ENCODE data around the gene TOGARAM1.

Gene TOGARAM1

DNA sequence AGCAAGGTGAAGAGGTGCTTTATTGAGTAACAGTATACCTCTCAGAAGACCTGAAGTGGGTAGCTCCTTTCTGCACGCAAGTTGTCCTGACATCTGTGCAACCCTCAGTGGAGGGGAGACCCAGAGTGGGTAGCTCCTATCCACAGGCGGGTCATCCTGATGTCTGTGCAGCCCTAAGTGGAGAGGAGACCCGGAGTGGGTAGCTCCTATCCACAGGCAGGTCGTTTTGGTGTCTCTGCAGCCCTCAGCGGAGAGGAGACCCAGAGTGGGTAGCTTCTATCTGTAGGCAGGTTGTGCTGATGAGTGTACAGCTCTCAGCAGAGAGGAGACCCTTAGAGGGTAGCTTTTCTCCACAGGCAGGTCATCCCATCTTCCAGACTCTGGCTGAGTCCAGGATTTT is 76.9 kb downstream of the TOGARAM1 start:
- DNase-seq (ENCODE audit: low spot score): no peak
- TF ChIP-seq, protein P1, sequence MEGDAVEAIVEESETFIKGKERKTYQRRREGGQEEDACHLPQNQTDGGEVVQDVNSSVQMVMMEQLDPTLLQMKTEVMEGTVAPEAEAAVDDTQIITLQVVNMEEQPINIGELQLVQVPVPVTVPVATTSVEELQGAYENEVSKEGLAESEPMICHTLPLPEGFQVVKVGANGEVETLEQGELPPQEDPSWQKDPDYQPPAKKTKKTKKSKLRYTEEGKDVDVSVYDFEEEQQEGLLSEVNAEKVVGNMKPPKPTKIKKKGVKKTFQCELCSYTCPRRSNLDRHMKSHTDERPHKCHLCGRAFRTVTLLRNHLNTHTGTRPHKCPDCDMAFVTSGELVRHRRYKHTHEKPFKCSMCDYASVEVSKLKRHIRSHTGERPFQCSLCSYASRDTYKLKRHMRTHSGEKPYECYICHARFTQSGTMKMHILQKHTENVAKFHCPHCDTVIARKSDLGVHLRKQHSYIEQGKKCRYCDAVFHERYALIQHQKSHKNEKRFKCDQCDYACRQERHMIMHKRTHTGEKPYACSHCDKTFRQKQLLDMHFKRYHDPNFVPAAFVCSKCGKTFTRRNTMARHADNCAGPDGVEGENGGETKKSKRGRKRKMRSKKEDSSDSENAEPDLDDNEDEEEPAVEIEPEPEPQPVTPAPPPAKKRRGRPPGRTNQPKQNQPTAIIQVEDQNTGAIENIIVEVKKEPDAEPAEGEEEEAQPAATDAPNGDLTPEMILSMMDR (IDR thresholded peaks at IDR 0.05; ENCODE audit: extremely low read depth, missing control alignments): no peak

DNA sequence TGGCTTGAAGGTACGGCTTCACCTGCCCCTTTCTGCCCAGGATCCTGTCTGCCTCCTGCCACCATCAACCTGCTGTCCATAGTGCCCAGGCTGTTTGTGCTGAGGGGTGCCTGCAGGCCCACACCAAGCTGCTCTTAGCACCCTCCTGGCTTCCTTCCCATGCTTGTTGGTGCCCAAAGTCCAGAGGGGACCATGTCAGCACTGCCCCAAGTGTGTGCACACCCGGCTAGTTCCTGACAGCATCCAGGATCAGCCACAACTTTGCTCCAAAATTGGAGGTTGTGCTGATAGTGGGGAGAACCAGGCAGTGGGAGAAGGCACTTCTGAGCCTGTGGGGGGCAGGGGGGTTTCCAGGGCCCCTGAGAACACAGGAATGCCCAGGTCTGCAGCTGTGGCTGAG is 77.4 kb downstream of the TOGARAM1 start:
- no peak for DNase-seq (ENCODE audit: low spot score)
- TF ChIP-seq, protein P1 (IDR thresholded peaks at IDR 0.05; ENCODE audit: extremely low read depth, missing control alignments): no peak

DNA sequence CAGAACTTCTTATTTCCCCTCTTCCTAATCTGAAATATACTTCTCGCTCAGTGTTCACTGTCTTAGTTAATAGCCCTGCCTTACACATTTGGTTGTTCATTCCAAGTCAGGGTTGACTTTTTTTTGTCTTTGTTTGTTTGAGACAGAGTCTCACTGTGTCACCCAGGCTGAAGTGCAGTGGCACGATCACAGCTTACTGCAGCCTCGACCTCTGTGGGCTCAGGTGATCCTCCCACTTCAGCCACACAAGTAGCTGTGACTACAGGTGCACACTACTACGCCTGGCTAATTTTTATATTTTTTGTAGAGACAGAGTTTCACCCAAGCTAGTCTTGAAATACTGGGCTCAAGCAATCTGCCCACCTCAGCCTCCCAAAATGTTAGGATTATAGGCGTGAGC is 79.7 kb downstream of the TOGARAM1 start:
- TF ChIP-seq, protein P1 (IDR thresholded peaks at IDR 0.05; ENCODE audit: extremely low read depth, missing control alignments): no peak
- DNase-seq (ENCODE audit: low spot score): no peak

DNA sequence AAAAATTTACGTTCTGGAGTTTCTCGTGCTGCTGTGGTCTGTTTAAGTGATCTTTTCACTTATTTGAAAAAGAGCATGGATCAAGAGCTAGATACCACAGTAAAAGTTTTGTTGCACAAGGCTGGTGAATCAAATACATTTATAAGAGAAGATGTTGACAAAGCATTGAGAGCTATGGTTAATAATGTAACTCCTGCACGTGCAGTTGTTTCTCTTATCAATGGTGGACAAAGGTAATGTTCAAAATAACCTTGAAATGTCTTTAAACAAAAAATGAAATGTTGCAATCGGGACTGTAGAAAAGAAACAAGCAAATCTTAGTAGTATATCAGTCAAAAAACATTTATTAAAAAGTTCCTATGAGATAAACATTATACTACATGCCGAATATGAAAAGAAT is 82.6 kb downstream of the TOGARAM1 start:
- DNase-seq (ENCODE audit: low spot score): no peak
- TF ChIP-seq, protein P1 (IDR thresholded peaks at IDR 0.05; ENCODE audit: extremely low read depth, missing control alignments): no peak

DNA sequence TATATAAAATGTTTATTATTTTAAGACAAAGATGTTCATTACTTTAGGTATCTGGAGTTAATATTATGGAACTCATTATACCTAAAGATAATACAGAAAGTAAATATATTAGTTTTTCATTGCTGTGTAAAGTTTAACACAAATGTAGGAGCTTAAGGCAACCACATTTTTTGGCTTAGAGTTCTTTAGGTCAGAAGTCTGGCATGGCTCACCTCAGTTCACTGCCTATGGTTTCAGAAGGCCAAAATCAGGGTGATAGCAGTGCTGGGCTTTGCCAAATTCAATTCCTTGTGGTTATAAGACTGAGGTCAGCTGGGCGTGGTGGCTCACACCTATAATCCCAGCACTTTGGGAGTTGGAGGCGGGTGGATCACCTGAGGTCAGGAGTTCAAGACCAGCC is 86.4 kb downstream of the TOGARAM1 start:
- DNase-seq (ENCODE audit: low spot score): no peak
- TF ChIP-seq, protein P1 (IDR thresholded peaks at IDR 0.05; ENCODE audit: extremely low read depth, missing control alignments): no peak

DNA sequence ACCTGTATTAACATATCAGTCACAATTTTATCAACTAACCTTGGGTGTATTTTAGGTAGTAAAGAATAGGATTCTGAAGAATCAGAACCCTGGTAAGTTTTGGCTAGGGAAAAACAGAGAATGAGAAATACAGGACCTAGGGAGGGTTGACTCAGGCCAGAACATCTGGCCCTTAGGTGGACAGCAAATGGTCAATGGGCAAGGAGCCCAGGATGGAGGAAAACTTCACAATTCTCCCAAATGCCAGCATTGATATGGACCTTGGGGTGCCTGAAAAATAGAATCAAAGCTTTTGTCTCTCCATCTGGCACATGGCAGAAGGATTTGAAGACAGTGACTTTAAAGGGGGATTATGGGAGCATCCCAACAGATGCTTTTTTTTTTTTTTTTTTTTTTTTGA is 89.2 kb downstream of the TOGARAM1 start:
- TF ChIP-seq, protein P1 (IDR thresholded peaks at IDR 0.05; ENCODE audit: extremely low read depth, missing control alignments): no peak
- no peak for DNase-seq (ENCODE audit: low spot score)

DNA sequence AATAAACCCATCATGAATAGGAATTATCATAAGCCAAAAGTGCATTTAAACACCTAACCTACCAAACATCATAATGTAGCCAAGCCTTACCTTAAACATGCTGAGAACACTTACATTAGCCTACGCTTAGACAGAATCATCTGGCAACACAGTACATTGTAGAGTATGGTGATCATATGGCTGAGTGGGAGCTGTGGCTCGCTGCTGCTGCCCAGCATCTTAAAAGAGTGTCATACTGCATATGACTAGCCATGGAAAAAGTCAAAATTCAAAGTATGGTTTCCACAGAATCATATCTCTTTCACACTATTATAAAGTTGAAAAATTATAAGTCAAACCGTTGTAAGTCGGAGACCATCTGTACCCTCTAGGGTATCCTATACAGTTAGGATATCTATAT is 89.9 kb downstream of the TOGARAM1 start:
- DNase-seq (ENCODE audit: low spot score): no peak
- TF ChIP-seq, protein P1 (IDR thresholded peaks at IDR 0.05; ENCODE audit: extremely low read depth, missing control alignments): no peak
